HepG2 (cell line): ENCODE data around the gene SIRPB2. TPM values are rescaled to one million over a fixed set of nuclear protein-coding genes. Genes with fewer than 3 reads are reported as not detected.

Source experiments
- ATAC-seq: fragments of 200-7000 bp; cut with Tn5 transposase; 3 replicates; pipeline ENCODE4 v1.9.1; 2020; ENCODE audit warnings: mild to moderate bottlenecking, moderate library complexity
- BruUV-seq: library from RNA; stranded (reverse); fragments of 400-500 nt; replicated peaks from 2 replicates; lab custom pipeline; 2021; lab: Mats Ljungman, UMichigan
- CTCF ChIA-PET: fragments of 300-600 bp; formaldehyde crosslinking; extraction: SDS; loops from one replicate; lab custom pipeline; 2021; ENCODE audit warnings: low total read pairs, inconsistent platforms, low intra/inter-chr PET ratio; lab: Yijun Ruan, JAX
- POLR2A ChIA-PET: fragments of 350-600 bp; sonication (Branson Sonifier 250); formaldehyde crosslinking; loops from one replicate; lab custom pipeline; 2020; ENCODE audit warnings: antibody characterized with exemption, inconsistent platforms; lab: Yijun Ruan, JAX
- DNase-seq: peaks from one replicate; pipeline ENCODE4 v3.0.0-alpha.2; 2015; ENCODE audit warnings: low spot score
- FAIRE-seq: peaks from 3 replicates; lab custom pipeline; 2011; peaks lifted over from hg19 to GRCh38; lab: Jason Lieb, UNC
- H2AFZ ChIP-seq: one replicate; pipeline ENCODE4 v1.6.1; 2011; ENCODE audit warnings: low read length, inconsistent platforms
- H3K27ac ChIP-seq: fragments of 300-600 bp; 3 replicates; pipeline ENCODE4 v1.8.0; 2011; ENCODE audit warnings: mixed run types, mild to moderate bottlenecking, mixed read lengths, low read length, inconsistent platforms; ENCODE audit not compliant: insufficient read depth; ENCODE audit errors: extremely low read length
- H3K27me3 ChIP-seq, 2 experiments: fragments of 200-600 bp in 1 of 2; 2 replicates in 1 of 2; 3 replicates in 1 of 2; pipeline versions ENCODE4 v1.6.0 to v1.8.0; 2011; ENCODE audit warnings: low read length in 2 of 2, mild to moderate bottlenecking in 2 of 2, moderate library complexity in 2 of 2, inconsistent platforms in 1 of 2; ENCODE audit not compliant: insufficient read depth in 2 of 2, control insufficient read depth in 1 of 2
- H3K36me3 ChIP-seq, 2 experiments: fragments of 200-600 bp in 1 of 2; replicated peaks in 1 of 2; 2 replicates in 1 of 2; 3 replicates in 1 of 2; pipeline versions ENCODE4 v1.5.1 to v1.8.0; 2011; ENCODE audit warnings: low read length in 2 of 2, inconsistent platforms in 1 of 2; ENCODE audit not compliant: insufficient read depth in 2 of 2, control insufficient read depth in 1 of 2
- H3K4me1 ChIP-seq: 2 replicates; pipeline ENCODE4 v1.5.1; 2012; ENCODE audit warnings: low read length, inconsistent platforms; ENCODE audit not compliant: insufficient read depth
- H3K4me2 ChIP-seq: 2 replicates; pipeline ENCODE4 v1.6.0; 2011; ENCODE audit warnings: low read depth, low read length, inconsistent platforms
- H3K4me3 ChIP-seq, 3 experiments: fragments of 200-600 bp in 1 of 3; sonication (generic), shearing (Covaris generic) in 1 of 3; replicated peaks in 1 of 3; 2 replicates each; pipeline ENCODE4 v1.5.1; 2011 to 2016; ENCODE audit warnings: low read length in 3 of 3, inconsistent platforms in 2 of 3, low read depth in 2 of 3, mild to moderate bottlenecking in 2 of 3, control low read depth in 1 of 3, mixed read lengths in 1 of 3; ENCODE audit not compliant: insufficient read depth in 1 of 3
- H3K79me2 ChIP-seq: one replicate; pipeline ENCODE4 v1.6.1; 2011; ENCODE audit warnings: low read length, inconsistent platforms; ENCODE audit not compliant: insufficient read depth
- H3K9ac ChIP-seq: 2 replicates; pipeline ENCODE4 v1.6.0; 2011; ENCODE audit warnings: mild to moderate bottlenecking, low read depth, low read length, inconsistent platforms; ENCODE audit not compliant: insufficient read depth
- H3K9me3 ChIP-seq: 2 replicates; pipeline ENCODE4 v1.5.1; 2012; ENCODE audit warnings: mild to moderate bottlenecking, low read length
- H4K20me1 ChIP-seq: 2 replicates; pipeline ENCODE4 v1.6.0; 2011; ENCODE audit warnings: inconsistent platforms, mild to moderate bottlenecking, low read length, moderate library complexity; ENCODE audit not compliant: insufficient read depth
- GABPA ChIP-seq, 2 experiments: IDR thresholded peaks; 2 replicates each; pipeline ENCODE4 v1.6.1; 2011 to 2016; ENCODE audit warnings: low read depth in 2 of 2, low read length in 1 of 2, missing biosample characterization in 1 of 2, missing genetic modification characterization in 1 of 2
- KLF16 ChIP-seq, 2 experiments: sonication (generic) in 1 of 2; formaldehyde crosslinking in 1 of 2; IDR thresholded peaks; 2 replicates each; pipeline versions ENCODE4 v1.6.1 to v1.8.0; 2016 to 2023; ENCODE audit warnings: missing genetic modification reagents in 2 of 2, missing compliant biosample characterization in 1 of 2
- NCOR1 ChIP-seq: fragments of 200-600 bp; sonication (generic); IDR thresholded peaks from 2 replicates; pipeline ENCODE4 v1.7.0; 2017; ENCODE audit warnings: antibody characterized with exemption, low read length, borderline replicate concordance
- NR2C2 ChIP-seq: sonication (generic); formaldehyde crosslinking; IDR thresholded peaks from 2 replicates; pipeline ENCODE4 v1.4.0; 2020; ENCODE audit warnings: missing genetic modification reagents, mild to moderate bottlenecking, moderate library complexity, borderline replicate concordance
- ZNF350 ChIP-seq: sonication (generic); formaldehyde crosslinking; IDR thresholded peaks from 2 replicates; pipeline ENCODE4 v1.4.0; 2020; ENCODE audit warnings: mild to moderate bottlenecking, low read depth, missing genetic modification reagents, borderline replicate concordance
- ZNF564 ChIP-seq: sonication (generic); formaldehyde crosslinking; IDR thresholded peaks from 2 replicates; pipeline ENCODE4 v1.8.1; 2023; ENCODE audit warnings: mild to moderate bottlenecking, missing genetic modification reagents
- WGBS: methylation state at CpG from one replicate; pipeline ENCODE4 v1.1.6; 2017; ENCODE audit warnings: low lambda C conversion rate; 5-methylcytosine and 5-hydroxymethylcytosine counted together
- in situ Hi-C: cut with HindIII; loops from 2 replicates; pipeline ENCODE4 v1.10.0; 2017; ENCODE audit warnings: low pct_unique_long_range_greater_than_20kb; ENCODE audit not compliant: extremely low pct_ligation_motif_present
- intact Hi-C: fragments of 100-400 bp; cut with micrococcal nuclease; formaldehyde crosslinking; loops from one replicate; pipeline ENCODE4 v1.10.0; 2022; ENCODE audit not compliant: unreplicated experiment
- polyA plus RNA-seq, 8 experiments: library from polyadenylated mRNA; depleted of rRNA in 3 of 8; stranded (reverse) in 7 of 8; unstranded in 1 of 8; fragments of >200 nt; fragmentation: Illumina TruSeq in 4 of 8; extraction: Trizol in 4 of 8; gene quantifications; 2 replicates each; pipeline versions ENCODE4 v1.2.1 to v1.2.3, GENCODE V29; 2011 to 2016; ENCODE audit warnings: low read depth in 4 of 8, missing spikeins in 1 of 8, mixed read lengths in 1 of 8; ENCODE audit not compliant: insufficient read depth in 1 of 8
- total RNA-seq, 5 experiments: library from RNA; depleted of rRNA; stranded (reverse); fragments of >200 nt; fragmentation: Illumina TruSeq; extraction: Trizol; gene quantifications; 2 replicates each; pipeline ENCODE4 v1.2.3, GENCODE V29; 2016; ENCODE audit warnings: low read depth in 1 of 5

SIRPB2 gene
- total and polyA plus RNA-seq, 2 of the 13 experiments (the other 11 are each of a cell fraction or from before 2014, with no cell fraction given): not detected

DNA sequence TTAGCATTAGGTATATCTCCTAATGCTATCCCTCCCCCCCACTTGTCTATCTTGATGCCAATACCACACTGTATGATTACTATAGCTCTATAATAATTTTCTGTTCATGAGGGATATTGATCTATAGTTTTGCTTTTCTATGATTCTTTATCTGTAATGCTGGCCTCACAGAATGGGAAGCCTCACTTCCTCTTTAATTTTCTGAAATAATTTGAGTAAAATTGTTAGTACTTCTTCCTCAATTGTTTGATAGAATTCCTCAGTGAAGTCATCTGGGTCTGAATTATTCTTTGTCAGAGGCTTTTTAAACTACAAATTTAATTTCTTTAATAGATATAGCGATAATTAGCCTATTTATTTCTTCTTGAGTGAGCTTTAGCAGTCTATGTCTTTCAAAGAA is 35.1 kb upstream of the SIRPB2 start:
- intact Hi-C loops: no loop called here
- BruUV-seq: no TSS peak
- CTCF ChIA-PET: no interaction called here

DNA sequence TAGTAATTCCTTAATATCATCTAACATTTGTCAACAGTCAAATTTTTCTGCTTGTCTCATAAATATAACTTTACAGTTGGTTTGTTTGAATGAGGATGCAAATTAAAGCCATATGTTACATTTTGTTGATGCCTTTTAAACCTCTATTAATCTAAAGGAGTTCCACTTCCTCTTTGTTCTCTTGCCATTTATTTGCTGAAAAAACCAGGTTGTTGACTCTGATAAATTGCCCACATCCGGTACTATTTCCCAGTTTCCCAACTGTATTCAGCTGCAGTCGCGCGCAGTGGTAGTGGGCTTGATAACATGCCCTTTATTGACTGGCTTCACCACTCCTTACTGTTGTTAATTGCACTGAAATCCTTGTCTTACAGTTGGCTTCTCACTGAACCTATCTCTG is 32.8 kb upstream of the SIRPB2 start:
- no peak overlapping the region for H3K9ac ChIP-seq
- no peak overlapping the region for H2AFZ ChIP-seq
- ATAC-seq (no peak), FAIRE-seq (no peak), DNase-seq (no peak)
- H3K36me3 ChIP-seq: no peaks in the 10 kb centered on the region
- TF ChIP-seq ZNF350 (CRISPR knock-in tag) (no peak), GABPA (IDR thresholded peaks at IDR 0.05; ENCODE audit: low read depth, low read length) (no peak), GABPA (CRISPR knock-in tag; IDR thresholded peaks at IDR 0.05; ENCODE audit: low read depth) (peak; percentile 32; the same call in 1 of the 2 replicates)
- WGBS: 31% methylated on average over 4 of the region's 4 CpGs
- ChIA-PET CTCF (no interaction called here), POLR2A (no interaction called here)
- H3K4me2 ChIP-seq: no peak overlapping the region
- in situ Hi-C loops (no loop called here), intact Hi-C loops (no loop called here)
- no peaks in the 10 kb centered on the region for H3K4me1 ChIP-seq
- H3K4me3 ChIP-seq: no peak overlapping the region
- H3K27ac ChIP-seq: no peak overlapping the region
- no peaks in the 10 kb centered on the region for H3K79me2 ChIP-seq
- BruUV-seq: no TSS peak
- H3K9me3 ChIP-seq: no peaks in the 10 kb centered on the region
- H3K27me3 ChIP-seq: peaks cover 0 to 17% of the 10 kb centered on the region in 2 experiments; a peak in 1 of 5 replicates
- H4K20me1 ChIP-seq: no peaks in the 10 kb centered on the region

More for the DNA sequence above, 35.1 kb upstream of the SIRPB2 start:
- ATAC-seq: no peak
- no peak overlapping the region for H3K4me2 ChIP-seq
- WGBS: 0% methylated on average over 1 of the region's 1 CpG
- H3K27ac ChIP-seq: no peak overlapping the region
- no peak overlapping the region for H2AFZ ChIP-seq
- H4K20me1 ChIP-seq: no peaks in the 10 kb centered on the region
- FAIRE-seq: no peak
- in situ Hi-C loops: no loop called here
- H3K27me3 ChIP-seq: peaks cover 0 to 13% of the 10 kb centered on the region in 2 experiments; a peak in 1 of 5 replicates
- H3K36me3 ChIP-seq: no peaks in the 10 kb centered on the region
- no peaks in the 10 kb centered on the region for H3K9me3 ChIP-seq
- TF ChIP-seq NR2C2 (no peak), NCOR1 (no peak), KLF16 (CRISPR knock-in tag; IDR thresholded peaks at IDR 0.05) (no peak), ZNF564 (CRISPR knock-in tag) (no peak)
- TF ChIP-seq, all 625 proteins: peak for 0
- POLR2A ChIA-PET: no interaction called here
- no peak overlapping the region for H3K4me3 ChIP-seq
- no peaks in the 10 kb centered on the region for H3K4me1 ChIP-seq
- no peaks in the 10 kb centered on the region for H3K79me2 ChIP-seq
- H3K9ac ChIP-seq: no peak overlapping the region
- DNase-seq: no peak
